ENCODE results near the gene ARRDC4.

Gene ARRDC4, protein sequence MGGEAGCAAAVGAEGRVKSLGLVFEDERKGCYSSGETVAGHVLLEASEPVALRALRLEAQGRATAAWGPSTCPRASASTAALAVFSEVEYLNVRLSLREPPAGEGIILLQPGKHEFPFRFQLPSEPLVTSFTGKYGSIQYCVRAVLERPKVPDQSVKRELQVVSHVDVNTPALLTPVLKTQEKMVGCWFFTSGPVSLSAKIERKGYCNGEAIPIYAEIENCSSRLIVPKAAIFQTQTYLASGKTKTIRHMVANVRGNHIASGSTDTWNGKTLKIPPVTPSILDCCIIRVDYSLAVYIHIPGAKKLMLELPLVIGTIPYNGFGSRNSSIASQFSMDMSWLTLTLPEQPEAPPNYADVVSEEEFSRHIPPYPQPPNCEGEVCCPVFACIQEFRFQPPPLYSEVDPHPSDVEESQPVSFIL

DNA sequence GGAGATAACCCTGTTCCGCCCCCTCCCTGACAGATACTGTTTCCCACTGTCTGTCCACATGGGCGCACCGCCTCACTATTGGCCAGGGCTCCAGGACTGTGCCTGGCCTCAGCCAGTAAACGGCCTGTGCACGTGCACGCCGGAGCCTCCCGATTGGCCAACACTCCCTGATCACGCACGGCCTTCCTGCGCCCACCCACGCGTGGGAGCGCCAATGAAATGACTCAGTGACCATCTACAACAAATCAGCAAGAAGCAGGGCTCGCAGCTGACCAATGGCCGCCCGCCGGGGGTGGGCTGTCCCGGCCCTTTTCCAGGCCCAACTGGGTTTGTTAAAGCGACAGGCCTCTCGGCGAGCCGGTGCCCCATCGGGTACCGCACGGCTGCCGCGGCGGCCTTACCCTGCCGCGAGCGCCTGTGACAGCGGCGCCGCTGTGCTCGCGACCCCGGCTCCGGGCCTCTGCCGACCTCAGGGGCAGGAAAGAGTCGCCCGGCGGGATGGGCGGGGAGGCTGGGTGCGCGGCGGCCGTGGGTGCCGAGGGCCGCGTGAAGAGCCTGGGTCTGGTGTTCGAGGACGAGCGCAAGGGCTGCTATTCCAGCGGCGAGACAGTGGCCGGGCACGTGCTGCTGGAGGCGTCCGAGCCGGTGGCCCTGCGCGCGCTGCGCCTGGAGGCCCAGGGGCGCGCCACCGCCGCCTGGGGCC lies at the start of gene ARRDC4:
TSS of gene ARRDC4 (plus strand) at position 340 of the 703 bp plus-strand sequence. CDS start at position 499, 159 bp downstream.
- peak within 1 kb of the TSS; percentile 87 for H3K4me3 ChIP-seq (ENCODE audit: low read depth, low read length)
- peak; percentile 100 for DNase-seq (ENCODE audit: low read depth)

DNA sequence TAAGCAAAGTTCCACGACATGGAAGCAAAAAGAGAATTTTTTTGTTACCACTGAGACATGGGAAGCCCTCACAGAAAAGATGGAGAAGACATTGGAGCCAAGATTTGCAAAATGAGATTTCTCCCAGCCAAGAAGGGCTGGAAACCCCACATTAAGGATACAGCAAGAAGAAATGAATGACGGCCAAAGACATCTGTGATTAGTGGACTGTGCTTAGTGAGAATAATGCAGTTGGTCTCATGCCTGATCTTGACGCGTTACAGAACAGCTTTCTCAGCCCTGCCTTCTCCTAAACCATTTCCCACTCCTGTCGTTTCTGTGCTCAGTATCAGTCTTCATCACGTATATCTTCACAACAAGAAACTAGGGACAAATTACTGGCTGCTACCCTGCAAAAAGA lies 45.8 kb upstream of the ARRDC4 start:
- no peak for DNase-seq (ENCODE audit: low read depth)
- no peak overlapping the region for H3K4me3 ChIP-seq (ENCODE audit: low read depth, low read length)

DNA sequence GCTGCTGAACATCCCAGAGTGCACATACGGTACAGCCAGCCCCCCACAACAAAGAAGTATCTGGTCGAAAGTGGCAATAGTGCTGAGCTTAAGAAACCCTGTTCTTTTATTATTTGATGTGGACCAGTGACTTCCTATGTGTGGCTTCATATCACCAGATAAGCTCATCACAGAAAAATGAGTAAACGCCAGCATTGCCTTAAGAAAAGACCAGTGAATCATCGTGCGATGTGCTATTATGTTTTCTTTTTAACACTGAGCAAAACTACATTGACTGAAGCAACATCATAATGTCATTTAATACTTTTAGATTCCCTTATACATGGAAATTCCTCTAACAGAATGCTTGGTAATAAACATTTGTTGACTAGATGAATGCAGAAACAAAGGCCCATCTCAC lies 45.2 kb upstream of the ARRDC4 start:
- no peak overlapping the region for H3K4me3 ChIP-seq (ENCODE audit: low read depth, low read length)
- DNase-seq (ENCODE audit: low read depth): no peak

DNA sequence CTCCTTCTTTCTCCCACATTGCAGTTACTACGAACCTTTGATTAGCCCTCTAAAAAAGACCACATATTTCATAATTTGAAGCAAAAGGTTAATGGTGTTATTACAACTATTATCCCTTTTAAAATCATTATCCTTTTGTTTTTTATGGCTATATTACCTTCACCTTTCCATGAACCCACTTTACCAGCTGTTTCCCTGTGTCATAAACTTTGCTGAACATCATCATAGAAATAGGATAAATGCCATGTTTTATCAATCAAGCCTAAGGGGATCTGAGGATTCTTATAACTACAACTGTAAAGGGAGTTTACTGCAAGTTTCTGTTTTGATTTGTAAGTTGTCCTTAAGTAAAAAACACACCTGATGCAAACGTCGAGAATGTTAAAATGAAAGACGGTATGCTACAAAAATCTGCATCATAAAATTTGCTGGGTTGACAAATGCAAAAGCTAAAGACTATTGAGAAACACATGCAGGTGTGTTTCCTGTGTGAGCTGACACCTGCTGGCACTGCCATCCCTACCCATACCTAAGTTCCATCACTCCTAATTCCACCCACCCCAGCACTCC lies 39.1 kb upstream of the ARRDC4 start:
- no peak overlapping the region for H3K4me3 ChIP-seq (ENCODE audit: low read depth, low read length)
- DNase-seq (ENCODE audit: low read depth): no peak

DNA sequence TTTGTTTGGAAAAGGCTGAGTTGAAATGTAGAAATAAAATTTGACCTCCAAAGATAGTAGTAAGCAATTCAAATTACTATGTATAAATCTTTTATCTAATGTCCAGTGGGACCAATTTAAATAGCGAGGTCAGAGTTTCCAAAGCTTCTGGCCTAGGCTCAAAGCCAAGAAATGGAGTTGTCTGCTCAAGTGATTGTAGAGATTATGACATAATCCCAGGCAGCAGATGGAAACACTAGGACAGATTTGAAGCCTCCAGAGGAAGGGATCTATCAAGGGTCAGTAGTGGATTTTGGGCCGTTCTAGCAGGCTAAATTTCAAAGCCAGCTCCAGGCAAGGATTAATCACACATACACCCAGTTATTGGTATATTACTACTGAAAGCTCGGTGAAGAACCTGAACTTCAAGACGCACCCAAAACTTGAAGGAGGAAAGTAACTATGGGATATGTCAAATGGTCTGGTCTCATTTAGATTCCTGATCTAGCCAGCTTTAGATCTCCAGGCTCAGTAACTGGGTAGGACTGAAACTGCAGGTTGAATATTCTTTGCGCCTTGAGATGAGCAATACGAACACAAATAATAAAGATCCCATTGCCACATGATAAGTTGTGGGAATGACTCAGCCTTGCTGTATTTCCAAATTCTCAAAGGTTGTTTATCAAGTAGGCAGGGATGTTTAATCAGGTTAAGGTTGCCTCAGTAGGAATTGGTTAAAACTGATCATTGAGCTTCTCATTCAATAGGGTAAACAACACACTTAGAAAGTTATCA lies 30.9 kb upstream of the ARRDC4 start:
- no peak for DNase-seq (ENCODE audit: low read depth)
- no peak overlapping the region for H3K4me3 ChIP-seq (ENCODE audit: low read depth, low read length)

DNA sequence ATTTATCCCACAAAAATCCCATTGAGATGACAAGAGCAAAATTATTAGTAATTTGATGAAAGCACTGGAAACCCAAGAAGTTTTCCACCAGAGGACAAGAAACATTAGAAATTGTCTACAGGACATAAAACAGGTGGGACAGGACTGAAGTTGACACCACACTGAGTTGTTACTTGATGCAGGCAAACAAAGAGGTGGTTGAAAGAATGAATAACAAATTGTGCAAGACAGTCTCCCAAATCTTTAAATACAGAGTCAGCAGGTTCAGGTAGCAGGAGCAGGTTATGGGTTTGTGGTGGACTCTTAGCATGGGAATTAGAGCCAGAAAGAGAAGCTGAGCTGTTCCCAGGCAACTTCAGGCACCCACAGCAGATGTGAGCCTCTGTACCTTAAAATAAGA lies 30.3 kb upstream of the ARRDC4 start:
- no peak overlapping the region for H3K4me3 ChIP-seq (ENCODE audit: low read depth, low read length)
- no peak for DNase-seq (ENCODE audit: low read depth)

DNA sequence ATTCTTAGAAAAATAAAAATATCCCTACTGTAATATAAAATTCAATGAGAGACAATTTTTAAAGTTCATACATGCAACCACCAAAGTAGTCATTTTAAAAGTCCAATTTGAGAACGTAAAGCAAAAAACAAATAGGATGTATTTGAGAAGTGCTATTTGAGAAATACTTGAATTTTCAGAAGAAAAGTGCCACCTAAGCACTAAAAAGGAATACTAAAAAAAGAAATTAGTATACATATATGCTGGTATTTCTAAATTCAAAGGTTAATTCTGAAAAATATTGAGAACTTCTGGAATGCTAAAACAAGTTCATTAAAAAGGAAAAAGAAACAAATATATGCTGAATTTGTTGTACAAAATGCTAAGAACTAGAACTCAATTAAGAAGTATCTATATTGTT lies 29.2 kb upstream of the ARRDC4 start:
- no peak overlapping the region for H3K4me3 ChIP-seq (ENCODE audit: low read depth, low read length)
- DNase-seq (ENCODE audit: low read depth): no peak

DNA sequence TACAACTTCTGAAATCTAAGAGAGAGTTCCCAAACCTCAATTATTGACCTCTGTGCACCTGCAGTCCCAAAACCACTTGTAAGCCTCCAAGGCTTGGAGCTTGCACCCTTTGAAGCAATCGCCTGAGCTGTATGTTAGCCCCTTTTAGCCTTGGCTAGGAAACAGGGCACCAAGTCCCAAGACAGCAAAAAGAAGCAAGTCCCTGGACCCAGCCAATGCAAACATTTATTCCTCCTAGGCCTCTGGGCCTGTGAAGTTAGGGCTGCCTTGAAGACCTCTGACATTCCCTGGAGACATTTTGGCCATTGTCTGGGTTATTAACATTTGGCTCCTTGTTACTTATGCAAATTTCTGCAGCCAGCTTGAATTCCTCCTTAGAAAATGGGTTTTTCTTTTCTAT lies 26.9 kb upstream of the ARRDC4 start:
- H3K4me3 ChIP-seq (ENCODE audit: low read depth, low read length): no peak overlapping the region
- DNase-seq (ENCODE audit: low read depth): no peak

DNA sequence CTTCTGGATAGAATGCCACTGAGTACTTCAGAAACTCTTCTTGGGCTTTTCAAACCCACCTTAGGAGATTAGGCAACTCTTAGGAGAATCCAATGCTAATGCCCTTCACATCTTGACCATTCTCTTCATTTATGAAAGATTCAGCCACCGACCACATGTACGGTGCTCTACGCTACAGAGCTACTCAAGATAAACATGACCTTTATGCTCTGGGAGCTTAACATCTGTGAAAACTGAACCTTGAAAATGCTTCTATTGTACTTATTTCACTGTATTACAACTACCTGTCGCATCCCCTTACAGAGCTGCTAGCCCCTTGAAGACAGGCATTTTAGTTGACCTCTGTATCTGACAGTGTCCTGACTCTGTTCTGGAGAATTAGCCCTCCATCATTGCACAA lies 19.5 kb upstream of the ARRDC4 start:
- no peak overlapping the region for H3K4me3 ChIP-seq (ENCODE audit: low read depth, low read length)
- no peak for DNase-seq (ENCODE audit: low read depth)

DNA sequence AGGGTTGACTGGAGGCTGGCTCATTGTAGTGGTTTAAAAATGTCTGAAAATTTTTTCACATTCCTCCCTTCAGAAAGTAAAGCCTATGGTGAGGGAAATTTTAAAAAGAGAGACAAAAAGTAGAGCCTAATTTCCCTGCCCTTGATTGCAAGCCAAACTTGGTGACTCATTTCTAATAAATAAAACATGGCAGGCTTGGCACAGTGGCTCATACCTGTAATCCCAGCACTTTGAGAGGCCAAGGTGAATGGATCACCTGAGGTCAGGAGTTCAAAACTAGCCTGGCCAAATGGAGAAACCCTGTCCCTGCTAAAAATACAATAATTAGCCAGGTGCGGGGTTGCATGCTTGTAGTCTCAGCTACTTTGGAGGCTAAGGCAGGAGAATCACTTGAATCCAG lies 18.9 kb upstream of the ARRDC4 start:
- H3K4me3 ChIP-seq (ENCODE audit: low read depth, low read length): no peak overlapping the region
- DNase-seq (ENCODE audit: low read depth): no peak

DNA sequence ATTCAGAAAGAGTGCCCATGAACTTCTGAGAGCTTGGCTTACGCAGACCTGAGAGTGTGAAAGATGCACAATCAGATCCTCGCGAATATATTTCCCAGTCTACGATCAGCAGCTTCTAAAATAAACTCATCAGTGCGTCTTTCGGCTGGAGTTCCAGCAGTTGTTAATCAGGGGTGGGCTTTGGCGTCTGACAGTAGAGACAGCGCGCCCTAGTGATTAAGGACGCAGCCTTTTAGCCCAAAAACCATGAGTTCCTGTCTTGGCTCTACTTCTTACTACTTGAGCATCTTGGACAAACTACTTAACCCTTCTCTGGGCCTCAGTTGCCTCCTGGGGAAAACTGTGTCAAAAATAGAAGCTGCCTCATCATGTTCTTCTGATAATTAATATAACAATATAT lies 15.8 kb upstream of the ARRDC4 start:
- DNase-seq (ENCODE audit: low read depth): no peak
- no peak overlapping the region for H3K4me3 ChIP-seq (ENCODE audit: low read depth, low read length)

DNA sequence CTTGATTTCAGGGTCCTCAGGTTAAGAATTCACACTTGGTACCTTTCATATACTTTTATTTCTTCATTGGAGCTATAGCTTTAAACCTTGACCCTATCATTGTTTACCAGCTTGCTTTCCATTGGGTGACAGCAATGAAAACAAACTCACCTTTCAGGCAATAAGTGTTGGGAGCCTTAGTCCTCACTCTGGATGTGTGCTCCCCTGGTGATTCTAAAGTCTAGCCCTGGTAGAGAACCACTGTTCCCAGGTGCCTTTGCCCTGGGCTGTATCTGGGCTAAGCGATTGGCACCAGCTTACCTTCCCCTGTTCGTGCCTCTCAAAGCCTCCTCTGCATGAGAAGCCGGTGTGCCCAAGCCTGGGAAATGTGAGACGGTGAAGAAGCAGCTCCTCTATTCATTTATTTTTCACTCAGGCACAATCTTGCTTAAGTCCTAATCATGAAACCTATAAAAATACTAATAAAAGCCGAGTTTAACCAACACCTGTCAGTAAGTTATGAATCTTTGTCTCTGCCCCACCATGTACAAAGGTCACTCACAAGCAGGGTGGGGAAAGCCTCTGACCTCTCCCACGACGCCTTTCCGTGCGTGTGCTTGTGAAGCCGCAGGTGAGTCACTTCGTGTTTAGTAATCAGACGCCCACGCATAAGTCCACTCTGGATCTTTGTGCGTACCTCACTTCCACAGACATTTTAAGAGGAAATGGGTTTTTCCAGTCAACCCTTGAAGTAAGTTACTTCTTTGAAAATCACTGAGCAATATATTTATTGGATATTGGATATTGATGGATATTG lies 12.8 kb upstream of the ARRDC4 start:
- no peak overlapping the region for H3K4me3 ChIP-seq (ENCODE audit: low read depth, low read length)
- DNase-seq (ENCODE audit: low read depth): no peak

DNA sequence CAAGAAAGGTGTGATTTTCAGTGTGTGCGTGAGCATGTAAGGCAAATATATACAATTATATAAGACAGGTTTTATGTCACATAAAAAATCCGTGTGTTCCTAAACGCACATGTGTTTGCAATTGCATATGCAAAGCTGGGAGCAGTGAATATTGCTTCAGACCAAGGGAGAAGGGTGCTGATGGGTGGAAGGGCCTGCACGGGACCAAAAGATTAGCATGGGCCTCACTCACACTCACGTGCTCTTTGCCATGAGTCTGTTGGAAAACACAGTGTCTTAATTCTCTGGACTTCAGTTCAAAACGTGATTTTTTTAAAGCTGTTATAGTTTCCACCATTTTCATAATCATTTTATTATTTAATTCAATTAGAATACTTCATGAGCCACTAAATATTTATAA lies 7.2 kb upstream of the ARRDC4 start:
- H3K4me3 ChIP-seq (ENCODE audit: low read depth, low read length): no peak overlapping the region
- DNase-seq (ENCODE audit: low read depth): no peak

DNA sequence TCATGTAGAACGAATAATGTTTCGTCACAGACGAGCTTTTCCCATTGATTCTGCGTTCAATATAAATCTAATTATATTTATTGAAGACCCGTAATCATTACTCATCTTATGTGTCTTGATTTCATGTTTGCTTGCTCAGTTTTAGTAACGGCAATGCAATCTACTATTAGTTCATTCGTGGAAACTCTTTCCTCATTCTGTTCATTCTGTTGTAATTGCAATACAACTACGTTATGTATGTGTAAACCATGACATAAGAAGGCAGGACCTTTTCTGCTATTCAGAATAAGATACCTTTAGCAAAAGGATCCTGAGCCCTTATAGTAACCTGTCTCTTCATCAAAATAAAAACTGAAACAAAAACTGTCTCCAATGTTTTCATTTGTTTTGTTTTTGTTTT lies 6.8 kb upstream of the ARRDC4 start:
- DNase-seq (ENCODE audit: low read depth): no peak
- H3K4me3 ChIP-seq (ENCODE audit: low read depth, low read length): no peak overlapping the region

DNA sequence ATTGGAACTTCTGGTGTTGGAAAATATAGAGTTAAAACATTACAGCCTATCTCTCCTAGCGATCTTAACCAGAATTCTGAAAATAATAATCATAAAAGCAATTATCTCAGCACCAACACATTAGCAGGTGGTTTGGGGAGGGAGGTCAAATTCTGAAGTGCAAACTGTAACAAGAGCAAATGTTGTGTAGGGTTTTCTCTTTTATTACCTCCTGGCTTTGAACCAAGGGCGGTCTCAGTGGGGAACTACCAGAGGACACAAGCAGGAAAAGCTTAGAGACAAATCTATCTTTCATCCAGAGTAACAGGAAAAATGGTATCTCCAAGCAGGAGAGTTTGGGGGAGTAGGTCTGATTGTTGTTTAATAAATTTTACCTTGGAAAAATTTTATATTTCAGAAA lies 5.5 kb upstream of the ARRDC4 start:
- no peak for DNase-seq (ENCODE audit: low read depth)
- no peak overlapping the region for H3K4me3 ChIP-seq (ENCODE audit: low read depth, low read length)

DNA sequence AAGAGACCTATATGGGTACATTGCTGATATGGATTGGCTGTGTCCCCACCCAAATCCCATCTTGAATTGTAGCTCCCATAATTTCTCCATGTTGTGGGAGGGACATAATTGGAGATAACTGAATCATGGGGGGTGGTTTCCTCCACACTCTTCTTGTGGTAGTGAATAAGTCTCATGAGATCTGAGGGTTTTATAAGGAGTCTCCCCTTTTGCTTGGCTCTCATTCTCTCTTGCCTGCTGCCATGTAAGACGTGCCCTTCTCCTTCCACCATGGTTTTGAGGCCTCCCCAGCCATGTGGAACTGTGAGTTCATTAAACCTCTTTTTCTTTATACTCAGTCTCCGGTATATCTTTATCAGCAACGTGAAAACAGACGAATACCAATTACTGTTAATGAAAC lies 5.0 kb upstream of the ARRDC4 start:
- H3K4me3 ChIP-seq (ENCODE audit: low read depth, low read length): no peak overlapping the region
- no peak for DNase-seq (ENCODE audit: low read depth)

DNA sequence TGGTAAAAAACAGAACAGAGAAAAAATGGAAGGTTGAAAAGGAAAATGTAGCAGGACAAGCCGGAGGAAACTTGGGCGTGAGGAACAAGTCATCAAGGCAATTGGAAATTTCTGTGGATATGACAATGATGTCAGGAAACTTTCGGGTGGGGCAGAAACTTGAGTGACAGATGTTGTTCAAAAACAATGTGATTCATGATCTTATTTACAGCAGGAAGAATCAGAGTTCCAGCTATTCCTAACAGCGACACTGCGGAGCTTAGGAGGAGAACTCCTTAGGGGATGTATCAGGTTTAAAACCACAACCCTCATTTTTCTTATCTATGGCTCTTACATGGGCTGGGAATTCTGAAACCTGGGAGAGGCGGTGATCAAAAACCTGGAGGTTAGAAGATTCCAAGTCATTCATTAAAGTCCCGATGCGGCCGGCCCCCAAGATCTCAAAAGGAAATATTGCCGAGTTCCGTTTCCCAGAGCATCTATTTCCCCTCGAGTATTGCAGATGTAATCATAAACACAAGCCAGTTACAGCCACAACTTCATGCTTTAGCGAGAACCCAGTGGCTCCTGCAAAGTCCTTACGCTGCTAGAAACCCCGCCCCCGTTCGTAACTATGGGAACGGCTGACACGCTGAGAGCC lies 659 bp upstream of the ARRDC4 start:
- no peak for DNase-seq (ENCODE audit: low read depth)
- H3K4me3 ChIP-seq (ENCODE audit: low read depth, low read length): peak overlapping the region; percentile 41

DNA sequence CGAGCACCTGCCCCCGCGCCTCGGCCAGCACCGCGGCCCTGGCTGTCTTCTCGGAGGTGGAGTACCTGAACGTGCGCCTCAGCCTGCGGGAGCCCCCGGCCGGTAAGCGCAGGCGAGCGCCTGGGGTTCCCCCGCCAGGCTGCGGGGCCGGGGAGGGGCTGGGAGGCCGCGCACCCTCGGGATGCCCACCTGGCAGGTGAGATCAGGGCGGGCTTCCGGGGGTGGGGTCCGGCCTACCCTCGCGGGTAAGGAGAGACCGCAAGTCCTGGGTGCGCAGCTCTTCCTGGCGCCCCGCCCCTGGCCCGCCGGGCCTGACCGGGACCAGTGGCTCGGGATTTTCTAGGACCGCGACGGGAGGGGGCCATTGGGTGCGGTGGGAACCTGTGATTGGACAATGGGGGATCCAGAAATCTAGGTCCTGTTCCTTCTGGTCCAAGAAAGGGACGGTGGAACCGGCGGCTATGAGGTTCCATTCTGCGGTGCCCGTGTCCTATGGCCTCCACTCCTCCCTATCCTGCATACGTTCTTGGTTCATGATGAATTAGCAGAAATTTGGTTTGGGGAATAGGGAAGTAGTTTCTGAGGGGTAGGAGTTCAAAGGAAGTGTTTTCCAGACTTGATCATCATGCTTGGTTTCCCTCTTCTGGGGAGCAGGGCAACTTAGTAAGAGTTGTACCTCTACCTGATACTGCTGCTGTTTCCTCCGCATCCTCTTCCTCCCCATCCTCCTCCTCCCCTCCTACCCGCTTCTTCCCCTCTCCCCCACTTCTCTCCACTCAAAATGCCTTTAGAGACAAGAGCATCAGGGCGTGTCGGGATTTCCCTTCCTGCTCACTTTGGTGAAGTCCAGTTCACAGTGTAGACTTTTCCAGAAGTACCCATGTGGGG lies 808 bp downstream of the ARRDC4 start:
- DNase-seq (ENCODE audit: low read depth): no peak
- peak overlapping the region; percentile 87 for H3K4me3 ChIP-seq (ENCODE audit: low read depth, low read length)
